ENCODE results near the gene NEU4. TPM values are rescaled to one million over a fixed set of nuclear protein-coding genes. Genes with fewer than 3 reads are reported as not detected.
"Not testable (repeated sequence)": the region's sequence is repeated elsewhere in the genome, so short reads cannot be mapped to it uniquely, and the experiment has no call there.

Gene NEU4
- total RNA-seq, 1 donor from 2014 or later, result not detected

DNA sequence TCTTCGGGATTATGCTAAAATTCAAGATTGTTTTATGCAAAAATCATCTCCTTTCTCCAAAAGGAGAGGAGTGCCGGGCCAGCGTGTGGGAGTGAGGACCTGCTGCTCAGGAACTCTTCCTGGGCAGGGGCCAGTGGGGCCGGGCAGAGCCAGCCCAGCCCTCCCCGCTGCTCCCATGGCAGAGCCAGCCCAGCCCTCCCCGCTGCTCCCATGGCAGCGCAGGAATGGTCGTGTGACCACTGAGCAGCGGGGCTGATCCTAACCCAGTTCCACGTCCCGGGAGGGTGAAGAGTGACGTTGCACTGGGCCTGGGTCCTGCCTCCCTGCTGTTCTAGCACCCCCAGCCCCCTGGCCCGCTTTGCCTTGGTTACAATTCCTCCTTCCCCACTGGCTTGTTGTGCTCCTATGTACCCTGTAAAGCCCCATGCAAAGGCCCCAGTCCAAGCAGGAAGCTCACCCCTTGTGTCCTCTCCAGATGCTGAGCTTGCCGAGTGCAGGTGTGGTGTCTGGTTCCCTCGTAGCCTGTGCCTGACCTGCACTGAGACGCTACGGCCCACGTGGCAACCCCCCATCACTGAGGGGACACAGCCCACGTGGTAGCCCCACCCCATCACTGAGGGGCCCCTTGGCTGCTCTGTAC is 11.4 kb upstream of the NEU4 start:
- Histone ChIP-seq H3K36me3 (no peaks in the 10 kb centered on the region), H3K4me1 (no peaks in the 10 kb centered on the region), H3K27me3 (no peaks in the 10 kb centered on the region), H3K9me3 (no peaks in the 10 kb centered on the region), H3K27ac (no peak overlapping the region), H3K4me3 (no peak overlapping the region)
- DNase-seq (ENCODE audit: low spot score in 2 of 2), result peak in 1 of 2 donors; percentile 57
- TF ChIP-seq, protein P1, sequence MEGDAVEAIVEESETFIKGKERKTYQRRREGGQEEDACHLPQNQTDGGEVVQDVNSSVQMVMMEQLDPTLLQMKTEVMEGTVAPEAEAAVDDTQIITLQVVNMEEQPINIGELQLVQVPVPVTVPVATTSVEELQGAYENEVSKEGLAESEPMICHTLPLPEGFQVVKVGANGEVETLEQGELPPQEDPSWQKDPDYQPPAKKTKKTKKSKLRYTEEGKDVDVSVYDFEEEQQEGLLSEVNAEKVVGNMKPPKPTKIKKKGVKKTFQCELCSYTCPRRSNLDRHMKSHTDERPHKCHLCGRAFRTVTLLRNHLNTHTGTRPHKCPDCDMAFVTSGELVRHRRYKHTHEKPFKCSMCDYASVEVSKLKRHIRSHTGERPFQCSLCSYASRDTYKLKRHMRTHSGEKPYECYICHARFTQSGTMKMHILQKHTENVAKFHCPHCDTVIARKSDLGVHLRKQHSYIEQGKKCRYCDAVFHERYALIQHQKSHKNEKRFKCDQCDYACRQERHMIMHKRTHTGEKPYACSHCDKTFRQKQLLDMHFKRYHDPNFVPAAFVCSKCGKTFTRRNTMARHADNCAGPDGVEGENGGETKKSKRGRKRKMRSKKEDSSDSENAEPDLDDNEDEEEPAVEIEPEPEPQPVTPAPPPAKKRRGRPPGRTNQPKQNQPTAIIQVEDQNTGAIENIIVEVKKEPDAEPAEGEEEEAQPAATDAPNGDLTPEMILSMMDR (IDR thresholded peaks at IDR 0.05), result no peak
- intact Hi-C loops (cut with DNase I), result no loop called here

DNA sequence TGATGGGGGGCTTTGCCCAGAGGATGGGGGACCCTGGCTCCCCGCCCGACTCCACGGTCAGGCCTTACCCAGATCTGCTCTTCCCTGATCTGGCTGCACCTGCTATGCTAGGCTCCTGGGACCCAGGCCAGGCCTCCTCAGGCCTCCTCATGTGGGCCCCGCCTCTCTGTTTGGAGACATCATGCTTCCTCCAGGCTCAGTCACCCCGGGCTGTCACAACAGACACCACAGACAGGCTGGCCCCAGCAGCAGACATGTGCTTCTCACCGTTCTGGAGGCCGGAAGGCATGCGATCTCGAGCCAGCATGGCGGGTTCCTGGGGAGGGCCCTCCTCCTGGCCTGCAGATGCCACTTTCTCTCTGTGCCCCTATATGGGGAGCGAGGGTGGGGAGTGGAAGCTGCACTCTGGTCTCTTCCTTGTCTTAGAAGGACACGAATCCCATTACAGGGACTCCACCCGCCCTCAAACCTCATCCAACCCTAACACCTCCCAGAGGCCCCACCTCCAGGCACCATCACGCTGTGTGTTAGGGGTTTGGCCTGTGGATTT is 10.8 kb upstream of the NEU4 start:
- H3K9me3 ChIP-seq, result no peaks in the 10 kb centered on the region
- H3K36me3 ChIP-seq, result no peaks in the 10 kb centered on the region
- no peak overlapping the region for H3K4me3 ChIP-seq
- DNase-seq (ENCODE audit: low spot score in 2 of 2), result peak in 1 of 2 donors; percentile 62
- intact Hi-C loops (cut with DNase I), result no loop called here
- no peaks in the 10 kb centered on the region for H3K4me1 ChIP-seq
- H3K27ac ChIP-seq, result no peak overlapping the region
- H3K27me3 ChIP-seq, result no peaks in the 10 kb centered on the region
- TF ChIP-seq, protein P1 (IDR thresholded peaks at IDR 0.05), result no peak

DNA sequence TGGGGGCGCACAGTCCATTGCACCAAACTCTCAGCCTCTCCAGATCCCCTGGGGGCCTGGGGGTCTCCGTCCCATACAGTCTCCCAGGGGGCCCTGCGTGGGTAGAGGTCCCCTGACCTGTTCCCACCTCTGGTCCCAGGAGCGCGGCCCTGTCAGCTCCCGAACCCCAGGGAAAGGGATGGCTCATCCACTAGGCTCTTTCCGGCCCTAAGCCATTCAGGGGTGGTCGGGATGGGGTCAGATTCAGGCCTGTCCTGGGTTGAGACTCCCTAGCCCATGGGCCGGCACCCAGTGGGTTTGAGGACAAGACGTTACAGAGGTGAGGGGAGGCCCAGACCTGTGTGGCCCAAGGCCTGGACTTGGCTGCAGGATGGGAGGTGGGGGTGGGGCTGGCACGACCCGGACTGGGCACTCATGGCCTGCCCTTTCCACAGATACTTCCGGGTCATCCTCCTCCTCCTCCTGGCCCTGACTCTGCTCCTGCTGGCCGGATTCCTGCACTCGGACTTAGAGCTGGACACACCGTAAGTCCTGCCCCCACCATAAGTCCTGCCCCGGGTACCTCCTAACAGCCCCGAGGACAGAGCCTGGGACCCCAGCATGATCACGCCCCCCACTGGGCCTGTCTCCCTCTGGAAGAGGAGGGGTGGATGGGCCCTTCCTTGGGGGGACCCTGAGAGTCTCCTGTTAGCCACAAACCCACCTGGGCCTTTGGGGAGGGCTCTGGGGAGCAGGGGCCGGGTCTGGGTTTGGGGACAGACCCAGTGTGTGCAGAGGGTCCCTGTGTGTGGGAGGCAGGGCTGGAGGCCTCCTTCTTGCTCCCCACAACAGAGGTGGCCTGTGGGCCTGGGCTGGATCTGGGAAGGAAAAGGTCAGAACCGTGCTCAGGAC is 10.1 kb upstream of the NEU4 start:
- Histone ChIP-seq H3K36me3 (no peaks in the 10 kb centered on the region), H3K27me3 (no peaks in the 10 kb centered on the region), H3K4me1 (peaks cover under 1 to 4% of the 10 kb centered on the region in 2 donors), H3K27ac (no peak overlapping the region), H3K4me3 (no peak overlapping the region), H3K9me3 (no peaks in the 10 kb centered on the region)
- intact Hi-C loops (cut with DNase I), result no loop called here
- TF ChIP-seq, protein P1 (IDR thresholded peaks at IDR 0.05), result no peak
- peak in 1 of 2 donors; percentile 61 for DNase-seq (ENCODE audit: low spot score in 2 of 2)

DNA sequence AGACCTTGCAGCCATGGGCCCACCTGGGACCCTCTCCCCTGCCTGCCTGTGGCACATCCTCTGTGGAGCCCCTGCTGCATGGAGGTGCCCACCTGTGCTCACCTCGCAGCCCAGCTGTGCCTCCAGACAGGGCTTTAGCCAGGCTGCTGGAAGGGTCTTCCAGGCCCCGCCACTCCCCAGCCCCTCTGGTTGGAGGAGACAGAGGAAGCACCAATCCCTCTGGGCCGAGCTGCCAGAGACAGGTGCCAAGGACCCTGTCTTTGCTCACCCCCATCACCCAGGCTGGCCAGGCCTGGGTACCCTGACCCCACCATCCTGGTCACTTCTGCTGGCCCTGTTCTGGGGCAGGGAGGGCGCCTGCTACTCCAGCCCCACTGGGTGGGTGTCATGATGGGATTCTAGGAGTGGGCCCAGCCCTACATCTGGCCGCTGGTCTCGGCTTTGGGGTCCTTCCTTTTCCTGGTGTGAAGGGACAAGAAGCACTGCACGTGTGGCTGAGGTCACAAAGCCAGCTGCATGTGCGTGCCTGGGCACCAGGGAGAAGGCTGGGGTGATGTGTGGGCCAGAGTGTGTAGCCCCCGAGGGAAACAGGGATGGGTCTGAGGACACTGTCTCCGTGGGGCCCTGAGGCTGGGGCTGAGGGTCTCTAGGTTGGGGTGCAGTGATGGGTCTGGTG is 9.3 kb upstream of the NEU4 start:
- Histone ChIP-seq H3K27me3 (no peaks in the 10 kb centered on the region), H3K36me3 (no peaks in the 10 kb centered on the region), H3K27ac (no peak overlapping the region), H3K4me3 (no peak overlapping the region), H3K4me1 (peaks cover 4 to 9% of the 10 kb centered on the region in 2 donors), H3K9me3 (no peaks in the 10 kb centered on the region)
- no peak for DNase-seq (ENCODE audit: low spot score in 2 of 2)
- TF ChIP-seq, protein P1 (IDR thresholded peaks at IDR 0.05), result no peak
- intact Hi-C loops (cut with DNase I), result no loop called here

DNA sequence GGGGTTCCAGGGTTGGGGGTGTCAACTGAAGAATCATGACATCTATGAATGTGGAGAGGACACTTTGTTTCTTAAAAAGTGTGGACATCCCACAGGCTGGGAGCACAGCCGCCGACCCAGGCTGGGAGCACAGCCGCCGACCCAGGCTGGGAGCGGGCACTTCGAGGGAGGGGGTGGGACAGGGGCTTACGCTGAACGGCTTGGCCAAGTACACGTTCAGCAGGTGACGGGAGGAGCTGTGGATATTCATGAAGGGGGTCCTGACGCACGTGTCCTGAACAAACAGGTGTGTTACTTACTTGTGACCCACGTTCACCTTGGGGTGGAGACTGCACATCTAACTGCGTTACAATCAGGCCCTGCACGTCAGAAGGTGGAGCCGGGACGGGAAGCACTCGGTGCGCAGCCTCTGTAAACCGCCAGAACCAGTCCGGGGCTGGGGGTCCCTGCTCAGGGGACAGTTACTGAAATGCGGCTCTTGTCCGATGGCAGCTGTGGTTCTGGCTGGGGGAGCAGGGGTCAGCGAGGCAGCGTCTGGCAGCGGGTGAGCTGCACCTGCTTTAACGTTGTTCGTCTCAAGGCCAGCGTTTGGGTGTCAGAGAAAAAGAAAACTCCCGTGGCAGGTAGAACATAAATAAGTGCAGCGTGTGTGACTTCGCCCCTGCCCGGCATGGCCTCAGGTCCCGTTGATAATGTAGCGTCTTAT is 8.6 kb upstream of the NEU4 start:
- H3K4me3 ChIP-seq; DNase-seq (ENCODE audit: low spot score in 2 of 2); H3K9me3 ChIP-seq; H3K27me3 ChIP-seq; intact Hi-C loops (cut with DNase I); H3K36me3 ChIP-seq; H3K27ac ChIP-seq: not testable (repeated sequence)
- peaks cover 4 to 11% of the 10 kb centered on the region in 2 donors for H3K4me1 ChIP-seq
